K562 treated with DMSO at 1 percent for 12 hours (cell line): Measurements from ENCODE around the gene C4orf50. TPM values are rescaled to one million over a fixed set of nuclear protein-coding genes. Genes with fewer than 3 reads are reported as not detected.

Experiments used
- total RNA-seq: library from RNA; unstranded; fragments of 300-600 nt; gene quantifications from 2 replicates; pipeline ENCODE4 v1.2.3, GENCODE V29; 2022; ENCODE audit not compliant: insufficient read depth

Gene C4orf50
- total RNA-seq, result not detected in 2 replicates

DNA sequence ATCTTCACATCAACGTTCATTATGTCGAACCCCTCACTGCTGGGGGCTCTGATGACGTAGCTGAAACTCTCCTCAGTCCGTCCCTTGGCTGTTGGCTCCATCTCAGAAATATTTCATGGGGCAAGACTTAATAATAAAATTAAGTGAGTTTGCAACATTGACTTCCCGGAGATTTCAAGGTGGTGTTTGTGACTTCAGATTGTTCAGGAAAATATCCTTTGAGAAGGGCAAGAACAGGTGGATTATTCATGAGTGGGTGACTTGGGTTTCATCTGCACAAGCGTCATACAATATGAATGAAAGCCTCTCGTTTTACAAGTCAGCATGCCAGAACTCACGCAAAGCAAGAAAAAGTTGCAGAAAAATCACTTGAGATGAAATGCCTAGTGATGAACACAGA, at the start of gene C4orf50:
Gene C4orf50 (minus strand): TSS at position 101 of the 400 bp plus-strand sequence.

DNA sequence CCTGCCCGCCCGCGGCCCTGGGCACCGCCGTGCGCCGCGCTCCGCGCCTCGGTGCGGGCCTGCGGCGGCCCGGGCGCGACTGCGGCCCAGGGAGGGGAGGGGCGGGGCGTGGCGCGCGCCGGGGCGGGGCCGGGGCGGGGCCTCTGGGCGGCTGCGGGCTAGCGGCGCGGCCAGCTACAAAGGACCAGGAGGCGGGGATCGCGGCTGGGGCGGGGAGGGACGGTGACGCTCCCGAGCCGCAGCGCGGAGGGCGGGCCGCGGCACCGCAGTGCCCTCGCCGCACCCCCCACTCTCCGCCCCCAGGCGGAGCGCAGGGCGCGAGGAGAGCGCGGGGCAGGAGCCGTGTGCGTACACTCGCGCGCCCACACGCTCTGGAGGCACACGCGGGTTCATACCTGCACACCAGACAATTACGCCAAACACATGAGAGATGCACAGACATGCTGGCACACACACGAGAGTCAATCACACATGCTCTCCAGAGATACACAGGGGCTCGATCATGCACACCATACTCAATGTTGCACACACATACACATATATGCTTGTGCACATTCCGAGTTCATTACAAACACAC, 125.1 kb downstream of the C4orf50 start, which contains the start of gene CRMP1:
Gene CRMP1 (minus strand): TSS at position 83 of the 577 bp plus-strand sequence. CDS start 117 bp downstream, outside the sequence.

Other genes starting within 250 kb of the C4orf50 start
- 0.47 TPM in 1 of 2 replicates, not detected in the other for gene CRMP1, start 125.3 kb downstream of the C4orf50 start, total RNA-seq
- gene JAKMIP1, start 182.1 kb upstream of the C4orf50 start, total RNA-seq, result not detected in 2 replicates